ENCODE data around the gene TRMU.

TRMU gene

GRCh38 chr22:46371623-46372226 is 36.2 kb downstream of the TRMU start:
- DNase-seq, result no peak

- no peak for DNase-seq
Measured at GRCh38 chr22:46372686-46373085, 37.2 kb downstream of the TRMU start.

GRCh38 chr22:46373159-46373558 is 37.6 kb downstream of the TRMU start:
- no peak for DNase-seq

GRCh38 chr22:46373921-46374662 is 38.6 kb downstream of the TRMU start:
- DNase-seq, result no peak

GRCh38 chr22:46374663-46375474 is 39.4 kb downstream of the TRMU start:
- DNase-seq, result no peak

- DNase-seq, result no peak
Measured at GRCh38 chr22:46376111-46376510, 40.6 kb downstream of the TRMU start.

GRCh38 chr22:46376908-46377524 is 41.5 kb downstream of the TRMU start:
- no peak for DNase-seq

GRCh38 chr22:46377525-46378425 is 42.3 kb downstream of the TRMU start:
- DNase-seq, result no peak

GRCh38 chr22:46378426-46379065 is 43.0 kb downstream of the TRMU start:
- no peak for DNase-seq

GRCh38 chr22:46379066-46379930 is 43.8 kb downstream of the TRMU start:
- DNase-seq, result no peak

- DNase-seq, result no peak
Measured at GRCh38 chr22:46380069-46380468, 44.6 kb downstream of the TRMU start.

- DNase-seq, result no peak
Measured at GRCh38 chr22:46380581-46380980, 45.1 kb downstream of the TRMU start.

GRCh38 chr22:46381142-46381541 is 45.6 kb downstream of the TRMU start:
- DNase-seq, result no peak

GRCh38 chr22:46381731-46382130 is 46.2 kb downstream of the TRMU start:
- no peak for DNase-seq

GRCh38 chr22:46382524-46382923 is 47.0 kb downstream of the TRMU start:
- DNase-seq, result no peak

- no peak for DNase-seq
Measured at GRCh38 chr22:46386312-46386711, 50.8 kb downstream of the TRMU start.

- DNase-seq, result no peak
Measured at GRCh38 chr22:46387748-46388147, 52.2 kb downstream of the TRMU start.

GRCh38 chr22:46388647-46389046 is 53.1 kb downstream of the TRMU start:
- DNase-seq, result no peak

- DNase-seq, result no peak
Measured at GRCh38 chr22:46389081-46389480, 53.6 kb downstream of the TRMU start.

GRCh38 chr22:46390105-46390651 is 54.7 kb downstream of the TRMU start:
- no peak for DNase-seq

Data from DMS 273 treated with DMSO at 0.1 percent for 48 hours (cell line).